ENCODE results near the gene CTTNBP2NL.
"Not testable (repeated sequence)": the region's sequence is repeated elsewhere in the genome, so short reads cannot be mapped to it uniquely, and the experiment has no call there.

The CTTNBP2NL gene

DNA sequence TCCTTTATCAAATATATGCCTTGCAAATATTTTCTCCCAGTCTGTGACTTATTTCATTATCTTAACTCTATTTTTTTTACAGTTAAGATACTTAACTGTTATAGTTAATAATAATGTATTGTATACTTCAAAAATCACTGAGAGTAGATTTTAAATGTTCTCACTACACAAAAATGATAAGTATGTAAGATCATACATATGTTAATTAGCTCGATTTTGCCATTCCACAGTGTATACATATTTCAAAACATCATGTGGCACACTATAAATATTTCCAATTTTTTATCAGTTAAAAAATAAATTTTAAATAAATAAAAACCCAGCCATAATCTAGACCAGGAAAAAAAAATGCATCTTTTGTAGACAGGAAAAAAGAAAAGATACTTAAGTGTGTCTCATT lies 27.2 kb downstream of the CTTNBP2NL start:
- Histone ChIP-seq H3K4me3 (no peak overlapping the region), H3K27ac (no peak overlapping the region)
- TF ChIP-seq, protein P1, sequence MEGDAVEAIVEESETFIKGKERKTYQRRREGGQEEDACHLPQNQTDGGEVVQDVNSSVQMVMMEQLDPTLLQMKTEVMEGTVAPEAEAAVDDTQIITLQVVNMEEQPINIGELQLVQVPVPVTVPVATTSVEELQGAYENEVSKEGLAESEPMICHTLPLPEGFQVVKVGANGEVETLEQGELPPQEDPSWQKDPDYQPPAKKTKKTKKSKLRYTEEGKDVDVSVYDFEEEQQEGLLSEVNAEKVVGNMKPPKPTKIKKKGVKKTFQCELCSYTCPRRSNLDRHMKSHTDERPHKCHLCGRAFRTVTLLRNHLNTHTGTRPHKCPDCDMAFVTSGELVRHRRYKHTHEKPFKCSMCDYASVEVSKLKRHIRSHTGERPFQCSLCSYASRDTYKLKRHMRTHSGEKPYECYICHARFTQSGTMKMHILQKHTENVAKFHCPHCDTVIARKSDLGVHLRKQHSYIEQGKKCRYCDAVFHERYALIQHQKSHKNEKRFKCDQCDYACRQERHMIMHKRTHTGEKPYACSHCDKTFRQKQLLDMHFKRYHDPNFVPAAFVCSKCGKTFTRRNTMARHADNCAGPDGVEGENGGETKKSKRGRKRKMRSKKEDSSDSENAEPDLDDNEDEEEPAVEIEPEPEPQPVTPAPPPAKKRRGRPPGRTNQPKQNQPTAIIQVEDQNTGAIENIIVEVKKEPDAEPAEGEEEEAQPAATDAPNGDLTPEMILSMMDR (IDR thresholded peaks at IDR 0.05): no peak
- no peak for DNase-seq (ENCODE audit: low spot score)

DNA sequence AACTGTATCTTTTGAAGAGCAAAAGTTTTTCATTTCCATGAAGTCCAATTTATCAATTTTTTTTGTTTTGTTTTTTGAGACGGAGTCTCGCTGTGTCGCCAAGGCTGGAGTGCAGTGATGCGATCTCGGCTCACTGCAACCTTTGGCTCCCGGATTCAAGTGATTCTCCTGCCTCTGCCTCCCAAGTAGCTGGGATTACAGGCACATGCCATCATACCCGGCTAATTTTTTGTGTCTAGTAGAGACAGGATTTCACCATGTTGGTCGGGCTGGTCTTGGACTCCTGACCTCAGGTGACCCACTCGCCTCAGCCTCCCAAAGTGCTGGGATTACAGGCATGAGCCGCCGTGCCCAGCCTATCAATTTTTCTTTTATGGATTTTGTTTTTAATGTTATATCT lies 27.7 kb downstream of the CTTNBP2NL start:
- DNase-seq (ENCODE audit: low spot score); H3K27ac ChIP-seq; H3K4me3 ChIP-seq: not testable (repeated sequence)

- no peak overlapping the region for H3K27ac ChIP-seq
- H3K4me3 ChIP-seq: no peak overlapping the region
- no peak for DNase-seq (ENCODE audit: low spot score)
- TF ChIP-seq, protein P1 (IDR thresholded peaks at IDR 0.05): no peak
Measured at GRCh38 chr1:112429749-112430148, 33.7 kb downstream of the CTTNBP2NL start.

DNA sequence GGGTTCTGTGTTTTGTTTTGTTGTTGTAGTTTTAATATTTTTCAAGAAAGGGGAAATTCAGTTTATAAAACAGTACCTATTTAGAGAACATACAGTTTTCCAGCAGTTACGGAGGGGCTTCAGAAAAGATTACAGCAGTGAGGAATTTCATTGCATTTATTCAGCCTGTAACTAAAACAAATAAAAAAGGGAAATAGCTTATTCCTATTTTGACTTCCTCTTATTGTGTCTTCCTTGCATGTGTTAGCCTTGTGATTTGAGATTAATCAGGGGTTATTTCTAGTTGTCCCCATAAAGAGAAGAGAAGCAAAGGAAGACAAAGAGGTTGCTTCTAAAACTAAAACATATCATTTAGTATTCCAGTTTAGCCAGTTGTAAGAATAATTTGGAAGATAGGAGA lies 35.0 kb downstream of the CTTNBP2NL start:
- H3K27ac ChIP-seq: peak overlapping the region; percentile 32 to 59
- TF ChIP-seq, protein P1 (IDR thresholded peaks at IDR 0.05): no peak
- DNase-seq (ENCODE audit: low spot score): no peak

GRCh38 chr1:112435448-112435847 lies 39.4 kb downstream of the CTTNBP2NL start:
- TF ChIP-seq, protein P1 (IDR thresholded peaks at IDR 0.05): no peak
- H3K27ac ChIP-seq: no peak overlapping the region
- DNase-seq (ENCODE audit: low spot score): no peak
- H3K4me3 ChIP-seq: no peak overlapping the region

More for the DNA sequence above, 35.0 kb downstream of the CTTNBP2NL start:
- H3K4me3 ChIP-seq: no peak overlapping the region

GRCh38 chr1:112436384-112437156 lies 40.6 kb downstream of the CTTNBP2NL start:
- Histone ChIP-seq H3K27ac (no peak overlapping the region), H3K4me3 (no peak overlapping the region)
- TF ChIP-seq, protein P1 (IDR thresholded peaks at IDR 0.05): no peak
- no peak for DNase-seq (ENCODE audit: low spot score)

DNA sequence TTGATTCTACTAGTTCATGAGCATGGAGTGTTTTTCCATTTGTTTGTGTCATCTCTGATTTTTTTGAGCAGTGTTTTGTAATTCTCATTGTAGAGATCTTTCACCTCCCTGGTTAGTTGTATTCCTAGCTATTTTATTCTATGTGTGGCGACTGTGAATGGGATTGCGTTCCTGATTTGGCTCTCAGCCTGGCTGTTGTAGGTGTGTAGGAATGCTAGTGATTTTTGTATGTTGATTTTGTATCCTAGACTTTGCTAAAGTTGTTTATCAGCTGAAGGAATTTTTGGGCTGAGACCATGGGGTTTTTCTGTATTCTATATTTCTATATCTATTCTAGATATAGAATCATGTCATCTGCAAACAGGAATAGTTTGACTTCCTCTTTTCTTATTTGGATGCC lies 42.1 kb downstream of the CTTNBP2NL start:
- DNase-seq (ENCODE audit: low spot score); H3K4me3 ChIP-seq: not testable (repeated sequence)
- H3K27ac ChIP-seq: peak overlapping the region in 1 of 2 donors; percentile 18

DNA sequence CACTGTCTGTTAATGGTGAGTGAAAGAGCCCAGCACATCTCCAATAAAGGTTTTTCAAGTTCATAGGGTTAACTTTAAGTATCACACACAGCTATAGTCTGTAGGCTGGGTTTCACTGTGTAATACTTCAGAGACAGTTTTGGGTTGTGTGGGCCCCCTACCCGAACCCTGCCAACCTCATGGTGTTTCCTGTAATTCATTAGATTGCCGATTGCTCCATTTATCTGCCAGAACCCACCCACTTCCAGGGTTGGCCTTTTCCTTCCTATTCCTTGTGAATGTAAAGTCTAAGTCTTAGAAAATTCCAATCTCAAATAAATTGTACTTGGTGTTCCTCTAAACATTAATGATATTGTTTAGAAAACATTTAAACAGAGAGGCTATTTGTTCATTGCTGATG lies 43.6 kb downstream of the CTTNBP2NL start:
- TF ChIP-seq, protein P1 (IDR thresholded peaks at IDR 0.05): no peak
- peak overlapping the region in 1 of 2 donors; percentile 29 for H3K27ac ChIP-seq

More for the DNA sequence above, 43.6 kb downstream of the CTTNBP2NL start:
- DNase-seq (ENCODE audit: low spot score): no peak
- no peak overlapping the region for H3K4me3 ChIP-seq
